Hematopoietic multipotent progenitor cell (in vitro differentiated cells): ENCODE results near the gene AKT1. TPM values are rescaled to one million over a fixed set of nuclear protein-coding genes. Genes with fewer than 3 reads are reported as not detected.
"Not testable (repeated sequence)": the region's sequence is repeated elsewhere in the genome, so short reads cannot be mapped to it uniquely, and the experiment has no call there.

Source experiments
- DNase-seq, 3 donors: peaks; one replicate each; pipeline ENCODE4 v3.0.0-alpha.2; 2011 to 2015; ENCODE audit warnings: low read depth in 2 of 3, low spot score in 2 of 3
- total RNA-seq: library from RNA; depleted of rRNA; stranded (reverse); fragments of >200 nt; gene quantifications from one replicate; pipeline ENCODE4 v1.2.3, GENCODE V29; 2012

AKT1 gene
- total RNA-seq, 1 donor: 130 TPM

- no peak for DNase-seq
These were observed 38.9 kb downstream of the AKT1 start for GRCh38 chr14:104756477-104757237.

- no peak for DNase-seq
These were observed 39.9 kb downstream of the AKT1 start for GRCh38 chr14:104755621-104756020.

GRCh38 chr14:104754213-104754851, 41.2 kb downstream of the AKT1 start:
- DNase-seq: no peak

- no peak for DNase-seq
These were observed 41.9 kb downstream of the AKT1 start for GRCh38 chr14:104753528-104754212.

- peak; percentile 98 to 100 (median 100) for DNase-seq
These were observed 42.6 kb downstream of the AKT1 start, which contains the start of gene SIVA1 for GRCh38 chr14:104752735-104753527. SIVA1 (plus strand) TSS chr14:104753147; CDS start chr14:104753202, 55 bp downstream.

GRCh38 chr14:104752423-104752734, 43.2 kb downstream of the AKT1 start:
- no peak for DNase-seq

- DNase-seq: no peak
These were observed 43.8 kb downstream of the AKT1 start for GRCh38 chr14:104751539-104752422.

- DNase-seq: not testable (repeated sequence)
These were observed 44.8 kb downstream of the AKT1 start for GRCh38 chr14:104750753-104751057.

GRCh38 chr14:104750056-104750752, 45.3 kb downstream of the AKT1 start:
- DNase-seq: no peak

- DNase-seq: no peak
These were observed 46.4 kb downstream of the AKT1 start for GRCh38 chr14:104749111-104749649.

GRCh38 chr14:104747876-104748275, 47.7 kb downstream of the AKT1 start:
- no peak for DNase-seq

- no peak for DNase-seq
These were observed 48.5 kb downstream of the AKT1 start for GRCh38 chr14:104746934-104747481.

- no peak for DNase-seq
These were observed 49.4 kb downstream of the AKT1 start for GRCh38 chr14:104746071-104746545.

- DNase-seq: no peak
These were observed 50.1 kb downstream of the AKT1 start for GRCh38 chr14:104745431-104745830.

- DNase-seq: no peak
These were observed 51.1 kb downstream of the AKT1 start for GRCh38 chr14:104744484-104744883.

GRCh38 chr14:104743461-104744380, 51.8 kb downstream of the AKT1 start:
- DNase-seq: no peak

GRCh38 chr14:104742586-104743455, 52.7 kb downstream of the AKT1 start:
- no peak for DNase-seq
